ENCODE results near the gene BCAS1. TPM values are rescaled to one million over a fixed set of nuclear protein-coding genes. Genes with fewer than 3 reads are reported as not detected.

BCAS1 gene
- total RNA-seq, 1 donor, result not detected

GRCh38 chr20:53956013-53956715 is 114.2 kb downstream of the BCAS1 start:
- TF ChIP-seq, protein P1, sequence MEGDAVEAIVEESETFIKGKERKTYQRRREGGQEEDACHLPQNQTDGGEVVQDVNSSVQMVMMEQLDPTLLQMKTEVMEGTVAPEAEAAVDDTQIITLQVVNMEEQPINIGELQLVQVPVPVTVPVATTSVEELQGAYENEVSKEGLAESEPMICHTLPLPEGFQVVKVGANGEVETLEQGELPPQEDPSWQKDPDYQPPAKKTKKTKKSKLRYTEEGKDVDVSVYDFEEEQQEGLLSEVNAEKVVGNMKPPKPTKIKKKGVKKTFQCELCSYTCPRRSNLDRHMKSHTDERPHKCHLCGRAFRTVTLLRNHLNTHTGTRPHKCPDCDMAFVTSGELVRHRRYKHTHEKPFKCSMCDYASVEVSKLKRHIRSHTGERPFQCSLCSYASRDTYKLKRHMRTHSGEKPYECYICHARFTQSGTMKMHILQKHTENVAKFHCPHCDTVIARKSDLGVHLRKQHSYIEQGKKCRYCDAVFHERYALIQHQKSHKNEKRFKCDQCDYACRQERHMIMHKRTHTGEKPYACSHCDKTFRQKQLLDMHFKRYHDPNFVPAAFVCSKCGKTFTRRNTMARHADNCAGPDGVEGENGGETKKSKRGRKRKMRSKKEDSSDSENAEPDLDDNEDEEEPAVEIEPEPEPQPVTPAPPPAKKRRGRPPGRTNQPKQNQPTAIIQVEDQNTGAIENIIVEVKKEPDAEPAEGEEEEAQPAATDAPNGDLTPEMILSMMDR (IDR thresholded peaks at IDR 0.05; ENCODE audit: extremely low read depth, low read depth, low read length), result no peak
- H3K4me2 ChIP-seq (ENCODE audit: insufficient read depth, low read length), result no peak overlapping the region
- no peak overlapping the region for H3K4me3 ChIP-seq (ENCODE audit: insufficient read depth, low read length)
- no peaks in the 10 kb centered on the region for H4K20me1 ChIP-seq (ENCODE audit: insufficient read depth, low read length)
- no peak overlapping the region for H2AFZ ChIP-seq (ENCODE audit: low read length)
- H3K4me1 ChIP-seq (ENCODE audit: insufficient read depth, low read length), result peaks cover 34% of the 10 kb centered on the region
- no peaks in the 10 kb centered on the region for H3K9me3 ChIP-seq (ENCODE audit: low read depth, low read length)
- H3K27ac ChIP-seq (ENCODE audit: low read depth, low read length), result no peak overlapping the region
- H3K27me3 ChIP-seq (ENCODE audit: insufficient read depth, low read length), result no peaks in the 10 kb centered on the region
- H3K79me2 ChIP-seq (ENCODE audit: insufficient read depth, low read length), result no peaks in the 10 kb centered on the region
- DNase-seq (ENCODE audit: insufficient read length, low spot score, missing footprints), result no peak
- H3K36me3 ChIP-seq (ENCODE audit: insufficient read depth, low read length), result no peaks in the 10 kb centered on the region

- no peaks in the 10 kb centered on the region for H3K79me2 ChIP-seq (ENCODE audit: insufficient read depth, low read length)
- H3K9me3 ChIP-seq (ENCODE audit: low read depth, low read length), result no peaks in the 10 kb centered on the region
- H3K36me3 ChIP-seq (ENCODE audit: insufficient read depth, low read length), result no peaks in the 10 kb centered on the region
- H3K4me2 ChIP-seq (ENCODE audit: insufficient read depth, low read length), result no peak overlapping the region
- TF ChIP-seq, protein P1 (IDR thresholded peaks at IDR 0.05; ENCODE audit: extremely low read depth, low read depth, low read length), result no peak
- H4K20me1 ChIP-seq (ENCODE audit: insufficient read depth, low read length), result no peaks in the 10 kb centered on the region
- no peak overlapping the region for H3K4me3 ChIP-seq (ENCODE audit: insufficient read depth, low read length)
- DNase-seq (ENCODE audit: insufficient read length, low spot score, missing footprints), result no peak
- H2AFZ ChIP-seq (ENCODE audit: low read length), result no peak overlapping the region
- peaks cover 29% of the 10 kb centered on the region for H3K4me1 ChIP-seq (ENCODE audit: insufficient read depth, low read length)
- H3K27me3 ChIP-seq (ENCODE audit: insufficient read depth, low read length), result no peaks in the 10 kb centered on the region
- H3K27ac ChIP-seq (ENCODE audit: low read depth, low read length), result no peak overlapping the region
Observed at GRCh38 chr20:53954723-53955658, 115.4 kb downstream of the BCAS1 start.

GRCh38 chr20:53952528-53953096 is 117.8 kb downstream of the BCAS1 start:
- H3K4me1 ChIP-seq (ENCODE audit: insufficient read depth, low read length), result peaks cover 27% of the 10 kb centered on the region
- no peak overlapping the region for H3K4me3 ChIP-seq (ENCODE audit: insufficient read depth, low read length)
- no peaks in the 10 kb centered on the region for H3K27me3 ChIP-seq (ENCODE audit: insufficient read depth, low read length)
- H3K4me2 ChIP-seq (ENCODE audit: insufficient read depth, low read length), result no peak overlapping the region
- H3K9me3 ChIP-seq (ENCODE audit: low read depth, low read length), result no peaks in the 10 kb centered on the region
- DNase-seq (ENCODE audit: insufficient read length, low spot score, missing footprints), result no peak
- H3K36me3 ChIP-seq (ENCODE audit: insufficient read depth, low read length), result no peaks in the 10 kb centered on the region
- H3K27ac ChIP-seq (ENCODE audit: low read depth, low read length), result no peak overlapping the region
- no peak overlapping the region for H2AFZ ChIP-seq (ENCODE audit: low read length)
- H3K79me2 ChIP-seq (ENCODE audit: insufficient read depth, low read length), result no peaks in the 10 kb centered on the region
- TF ChIP-seq, protein P1 (IDR thresholded peaks at IDR 0.05; ENCODE audit: extremely low read depth, low read depth, low read length), result no peak
- no peaks in the 10 kb centered on the region for H4K20me1 ChIP-seq (ENCODE audit: insufficient read depth, low read length)

Measured in osteoblast (primary cell).